Measurements from ENCODE around the gene DCP1B.
A peak's percentile ranks its signal among the peaks of the same experiment; 100 is the strongest.

DCP1B gene

DNA sequence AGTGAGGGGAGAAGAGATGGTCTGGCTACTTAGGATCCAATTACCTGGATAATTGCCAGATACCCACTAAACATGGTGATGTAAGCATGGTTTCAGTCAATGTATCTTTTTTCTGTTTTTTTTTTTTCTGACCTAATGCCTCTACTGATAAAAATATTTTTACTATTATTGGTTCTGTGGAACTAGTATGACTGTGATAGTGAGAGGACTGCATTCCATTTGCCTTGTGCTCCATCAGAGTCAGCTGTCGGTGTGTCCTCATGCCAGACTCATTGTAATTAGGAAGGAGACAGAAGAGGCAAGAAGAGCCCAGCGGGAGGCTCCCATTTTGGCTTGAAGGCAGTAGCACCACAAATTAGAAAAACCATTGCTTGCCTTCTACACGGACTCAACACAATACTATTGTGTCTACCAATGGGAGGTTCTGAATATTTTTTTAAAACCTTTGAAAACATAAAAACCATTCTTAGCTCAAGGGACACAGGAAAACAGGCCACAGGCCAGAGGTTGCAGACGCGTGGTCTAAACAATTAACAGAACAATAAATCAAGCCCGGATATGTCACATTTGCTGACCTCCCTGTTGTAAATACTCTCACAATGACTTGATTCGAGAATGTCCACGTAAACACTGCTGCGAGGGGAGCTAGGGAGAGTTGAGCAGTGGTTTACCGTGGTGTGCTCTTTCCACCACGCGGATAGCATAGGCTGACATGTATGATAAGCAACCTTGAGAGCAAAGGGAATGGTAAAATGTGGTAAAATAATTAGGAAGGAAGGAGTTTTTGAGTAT, 13.5 kb upstream of the DCP1B start:
- DNase-seq, result no peak

DNA sequence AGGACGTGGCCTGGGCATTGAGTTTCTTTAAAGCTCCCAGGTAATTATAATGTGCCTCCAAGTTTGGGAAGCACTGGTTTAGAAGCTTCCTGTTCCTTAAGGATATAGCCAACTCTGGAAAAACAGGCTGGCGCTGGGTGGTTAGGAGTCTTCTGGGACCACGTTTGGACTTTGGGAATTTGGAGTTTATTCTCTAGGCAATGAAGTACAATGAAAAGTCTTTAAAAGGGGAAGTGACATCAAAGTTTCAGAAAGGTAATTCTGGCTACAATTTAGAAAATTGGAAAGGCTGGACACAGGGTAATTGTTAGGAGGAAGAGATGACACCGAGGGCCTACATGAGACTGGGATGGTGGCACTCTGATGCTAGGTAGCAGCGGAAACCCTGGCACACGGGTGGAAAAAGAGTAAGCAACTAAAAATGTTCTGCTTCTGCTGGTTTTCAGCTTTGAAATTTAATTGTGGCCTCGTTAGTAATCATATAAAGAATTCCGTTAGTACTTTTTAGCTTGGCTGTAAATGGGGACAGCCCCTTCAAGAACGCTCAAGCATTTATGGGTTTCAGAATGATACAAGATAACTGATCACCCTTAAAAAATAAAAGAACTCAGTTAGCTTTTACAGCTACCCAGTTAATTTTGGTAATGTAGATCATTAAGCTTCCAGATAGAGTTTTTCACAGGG, 12.7 kb upstream of the DCP1B start:
- DNase-seq, result no peak

DNA sequence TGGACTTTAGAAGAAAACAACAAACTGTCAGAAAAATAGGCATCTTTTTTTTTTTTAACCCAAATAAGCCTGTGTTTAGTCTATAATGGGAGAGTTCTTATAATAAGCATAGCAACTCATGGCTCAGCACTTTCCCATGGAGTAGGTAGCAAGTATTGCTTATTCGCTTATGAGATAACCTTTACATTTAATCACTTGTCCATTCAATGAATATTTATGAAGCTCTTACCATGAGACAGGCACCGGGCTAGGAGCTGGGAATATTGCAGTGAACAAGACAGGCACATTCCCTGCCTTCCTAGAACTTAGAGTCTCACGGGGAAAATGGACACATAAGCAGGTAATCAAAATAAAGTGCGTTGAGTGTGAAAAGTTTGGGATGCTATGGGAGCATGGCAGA, 10.0 kb upstream of the DCP1B start:
- no peak for DNase-seq

DNA sequence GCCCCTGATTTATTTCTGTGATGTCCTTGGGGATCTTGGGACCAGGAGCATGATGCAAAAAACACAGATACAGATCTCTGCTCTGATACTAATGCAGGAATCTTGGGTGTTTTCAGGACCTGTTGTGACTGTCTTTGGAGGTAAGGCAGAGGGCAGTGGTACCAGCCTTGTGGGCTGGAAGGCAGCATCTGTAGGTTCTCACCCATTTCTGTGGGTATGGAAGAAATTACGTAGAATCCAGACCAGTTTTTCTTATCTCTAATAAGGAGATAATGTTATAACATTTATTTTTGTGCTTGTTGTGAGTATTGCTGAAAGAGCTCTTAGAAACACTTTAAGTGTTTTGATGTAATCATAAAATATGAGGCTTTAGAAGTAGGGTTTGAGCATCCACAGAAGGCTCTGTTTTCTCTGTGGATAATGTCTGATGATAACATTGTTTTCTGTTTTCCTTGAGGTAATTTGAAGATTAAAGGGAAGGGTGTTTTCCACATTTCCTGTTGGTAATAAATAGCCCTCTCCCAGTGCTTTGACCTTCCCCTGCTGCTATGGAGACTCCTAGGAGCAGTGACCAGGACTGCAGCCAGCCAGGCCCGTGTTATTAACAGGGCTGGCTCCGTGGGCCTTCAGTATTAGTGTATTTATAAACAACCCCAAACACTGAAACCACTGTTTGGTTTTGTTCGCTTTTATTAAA, 9.4 kb upstream of the DCP1B start:
- no peak for DNase-seq

DNA sequence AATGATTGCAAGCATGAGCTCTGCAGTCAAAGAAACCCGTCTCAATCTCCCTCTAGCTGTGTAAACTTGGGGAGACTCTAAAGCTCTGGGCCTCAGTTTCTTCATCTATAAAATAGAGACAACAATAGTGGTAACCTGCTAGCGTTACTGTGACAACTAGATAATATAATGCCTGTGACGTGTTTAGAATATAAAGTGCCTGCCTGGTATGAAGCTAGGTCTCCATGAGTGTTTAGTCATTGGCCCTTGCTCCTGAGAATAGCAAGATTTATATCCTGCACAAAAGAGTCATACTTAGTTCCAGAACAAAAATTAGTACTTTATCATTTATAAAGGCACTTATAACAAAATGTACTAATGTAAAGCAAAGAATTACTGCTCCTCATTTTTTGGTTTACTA, 8.8 kb upstream of the DCP1B start:
- no peak for DNase-seq

DNA sequence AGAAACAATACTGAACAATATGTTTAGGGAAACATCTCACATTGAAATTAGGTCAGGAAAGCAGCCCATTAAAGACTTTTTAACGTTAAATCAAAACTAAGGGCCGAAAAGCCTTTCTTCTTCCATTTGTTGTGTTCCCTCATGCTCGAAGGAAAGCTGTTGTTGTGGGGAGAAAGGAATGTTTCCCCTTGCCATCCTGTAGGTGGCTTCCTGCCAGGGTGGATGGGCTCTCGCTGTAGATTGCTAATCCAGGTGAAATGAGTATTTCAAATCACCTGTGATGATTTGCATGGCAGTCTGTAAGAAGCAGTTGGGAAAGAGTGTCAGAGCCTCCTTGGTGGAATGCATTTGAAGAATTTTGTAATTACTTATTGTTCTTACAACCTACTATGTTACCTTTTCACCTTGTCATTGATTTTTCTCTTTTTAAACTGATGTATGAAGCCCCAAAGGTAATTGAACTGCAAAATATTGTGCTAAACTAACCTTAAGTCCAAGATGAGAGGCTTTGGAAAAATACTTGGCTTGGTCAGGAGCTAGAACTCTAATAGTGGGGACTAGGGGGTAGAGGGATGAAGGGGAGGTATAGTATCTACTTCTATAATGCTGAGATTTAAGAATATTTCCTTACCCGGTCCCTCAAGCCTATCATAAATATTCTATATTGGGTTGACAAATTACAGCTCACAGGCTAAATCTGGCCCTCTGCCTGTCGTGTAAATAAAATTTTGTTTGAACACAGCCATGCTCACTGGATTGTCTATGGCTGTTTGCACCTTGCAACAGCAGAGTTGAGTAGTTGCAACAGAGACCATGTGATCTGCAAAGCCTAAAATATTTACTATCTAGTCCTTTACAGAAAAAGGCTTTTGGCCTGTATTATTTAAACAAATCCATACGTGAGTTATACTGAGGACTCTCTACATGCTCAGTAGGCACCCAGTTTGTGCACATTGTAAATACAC, 7.7 kb upstream of the DCP1B start:
- no peak for DNase-seq

DNA sequence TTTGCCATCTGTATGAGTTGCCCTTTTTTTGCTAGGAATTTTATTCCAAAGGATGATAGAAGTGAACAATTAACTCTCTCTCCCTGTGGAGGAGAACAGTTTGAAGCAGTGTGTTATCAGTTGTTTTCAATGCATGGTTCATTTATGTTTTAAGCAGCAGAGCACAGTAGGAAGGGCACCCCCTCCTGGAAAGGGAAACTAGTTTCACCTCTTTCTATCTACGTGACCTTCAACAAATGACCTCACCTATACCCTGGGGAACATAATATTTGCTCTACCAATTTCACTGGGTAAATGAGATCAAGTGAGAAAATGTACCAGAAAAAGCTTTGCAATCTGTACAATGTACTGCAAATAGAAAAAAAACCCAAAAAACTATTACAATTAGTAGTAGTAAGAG, 5.4 kb upstream of the DCP1B start:
- no peak for DNase-seq

DNA sequence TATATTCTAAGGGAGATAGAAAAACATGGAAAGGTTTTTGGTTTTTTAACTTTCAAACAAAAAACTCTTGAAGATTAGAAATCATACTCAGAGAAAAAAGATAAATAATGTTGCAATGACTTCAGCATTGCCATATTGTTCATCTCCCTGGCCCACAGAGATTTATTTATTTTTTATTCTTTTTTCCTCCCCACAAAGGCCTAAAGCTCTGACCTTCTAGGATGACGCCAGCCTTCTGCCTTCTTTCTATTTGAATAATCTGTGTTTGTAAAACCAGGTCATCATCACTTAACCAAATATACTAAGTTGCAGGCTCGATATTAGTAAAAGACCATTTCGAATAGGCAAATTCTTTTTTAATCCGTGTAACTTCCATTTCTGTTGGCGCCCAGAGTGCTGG, 4.4 kb upstream of the DCP1B start:
- DNase-seq, result no peak

DNA sequence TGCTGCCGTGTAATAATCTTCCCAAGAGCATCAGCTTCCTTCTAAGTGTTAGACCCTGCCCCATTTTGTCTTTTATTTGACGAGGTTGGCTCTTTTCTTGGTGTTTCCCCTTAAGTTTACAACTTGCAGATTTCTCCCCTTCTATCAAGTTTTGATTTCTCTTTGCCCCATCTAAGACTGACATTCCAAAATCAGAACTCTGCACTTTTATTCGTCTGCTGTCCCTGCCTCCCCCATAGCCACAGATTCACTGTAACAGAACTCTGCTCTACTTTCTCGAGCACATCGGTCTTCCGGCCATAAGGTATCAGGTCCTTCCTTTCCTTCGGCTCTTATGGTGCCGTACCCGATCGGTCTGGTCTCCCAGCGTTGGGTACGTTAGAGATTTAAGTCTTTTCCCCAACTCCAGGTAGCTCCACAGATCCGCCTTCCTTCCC, 563 bp downstream of the DCP1B start:
- DNase-seq, result peak in 3 of 4 experiments; percentile 5 to 29 (median 10)

DNA sequence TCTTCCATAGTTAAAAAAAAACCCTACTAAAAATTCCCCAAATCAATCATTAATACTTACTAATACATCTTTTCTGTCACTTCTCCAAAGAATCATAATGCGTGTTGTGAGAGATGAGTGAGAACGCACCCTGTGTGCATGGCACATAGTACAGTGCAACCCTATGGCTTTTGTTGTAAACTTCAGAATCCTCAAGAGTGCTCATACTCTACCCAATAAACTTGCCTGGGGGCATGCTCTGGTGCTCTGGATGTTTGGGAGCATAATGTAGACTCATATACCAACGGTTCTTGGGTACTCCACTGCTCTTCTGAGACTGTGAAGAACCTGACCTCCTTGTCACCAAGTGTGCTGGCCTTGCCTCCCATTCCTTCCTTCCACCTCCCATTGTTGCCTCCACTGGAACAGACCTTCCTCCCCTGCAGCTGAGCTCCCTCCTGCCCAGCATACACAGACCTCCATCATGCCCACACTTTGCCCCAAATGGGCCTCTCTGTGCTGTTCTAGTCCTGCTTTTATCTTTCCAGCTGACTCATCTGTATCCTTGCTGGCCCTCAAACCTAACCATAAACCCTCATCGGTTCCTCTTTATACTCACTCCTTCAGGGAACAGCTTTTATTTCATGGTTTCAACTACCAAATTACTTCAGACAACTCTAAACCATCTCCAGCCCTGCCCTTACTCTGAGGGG, 8.9 kb downstream of the DCP1B start:
- DNase-seq, result no peak

DNA sequence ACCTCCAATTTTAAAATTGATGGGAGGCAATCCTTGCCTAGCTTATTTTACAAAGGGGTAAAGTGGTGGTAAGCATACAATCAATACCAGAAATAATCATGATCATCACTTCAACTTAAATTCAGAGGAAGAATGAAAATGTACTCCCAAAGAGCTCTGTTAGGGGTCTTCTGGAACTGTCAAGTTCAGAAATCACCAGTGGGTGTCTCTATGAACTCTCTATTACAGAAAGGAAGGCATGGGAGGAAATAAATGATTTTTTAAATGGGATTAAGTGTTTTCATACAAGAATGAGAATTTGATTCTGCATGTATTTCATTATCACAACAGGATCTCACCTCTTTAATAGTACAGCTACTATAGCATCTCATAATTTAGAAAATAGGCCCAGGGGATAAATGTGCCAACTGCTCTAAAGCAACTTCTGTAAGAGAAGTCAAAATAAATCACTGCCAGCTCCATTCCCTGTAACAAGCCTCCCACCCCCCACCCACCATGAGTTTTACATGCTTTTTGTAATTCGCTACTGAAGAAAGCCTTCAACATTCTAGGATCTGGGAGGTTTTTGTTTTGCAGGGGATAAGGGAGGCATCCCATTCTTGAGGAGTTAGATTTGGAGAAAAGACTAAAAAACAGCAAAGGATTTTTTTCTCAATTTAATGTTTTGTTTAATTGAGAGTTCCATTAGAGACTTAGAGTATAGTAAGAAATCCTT, 9.7 kb downstream of the DCP1B start:
- no peak for DNase-seq

DNA sequence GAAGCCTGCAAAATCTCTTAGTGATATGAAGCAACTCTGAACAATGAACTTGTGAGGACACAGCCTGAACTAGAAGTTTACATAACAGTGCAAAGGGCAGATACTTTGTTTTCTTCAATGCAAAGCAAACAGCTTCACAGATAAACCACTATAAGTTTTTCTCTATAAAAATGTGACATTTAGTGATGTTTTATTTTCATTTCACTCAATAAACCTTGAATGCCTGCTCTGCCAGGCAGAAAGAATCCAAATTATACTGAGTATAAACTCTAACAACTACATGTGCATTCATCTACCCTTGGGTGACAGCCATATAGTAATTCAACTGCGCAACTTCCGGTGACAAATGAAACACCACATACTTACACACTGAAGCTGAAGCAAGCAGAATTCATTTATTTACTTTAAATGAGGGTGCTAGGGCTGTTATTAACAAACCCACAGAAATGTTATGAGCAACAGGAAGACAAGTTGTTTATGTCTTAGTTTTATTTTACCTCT, 10.3 kb downstream of the DCP1B start:
- no peak for DNase-seq

DNA sequence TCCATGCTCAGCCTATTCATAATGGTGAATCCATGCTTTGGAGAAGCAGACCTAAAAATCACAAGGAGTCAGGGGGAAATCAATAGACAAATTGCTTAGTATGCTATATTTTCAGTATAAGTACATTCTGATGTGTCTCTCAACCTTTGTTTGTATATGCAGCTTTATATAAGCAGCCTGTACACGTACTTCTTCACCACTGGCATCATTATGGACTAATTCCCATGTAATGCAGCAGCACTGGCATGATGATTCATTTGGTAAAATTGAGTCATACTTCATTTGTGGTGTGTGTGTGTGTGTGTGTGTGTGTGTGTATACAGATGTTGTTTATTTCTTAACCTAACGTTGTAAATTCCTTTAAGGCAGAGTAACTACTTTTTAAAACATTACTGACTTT, 10.9 kb downstream of the DCP1B start:
- DNase-seq, result peak in 2 of 4 experiments; percentile 38 to 44

DNA sequence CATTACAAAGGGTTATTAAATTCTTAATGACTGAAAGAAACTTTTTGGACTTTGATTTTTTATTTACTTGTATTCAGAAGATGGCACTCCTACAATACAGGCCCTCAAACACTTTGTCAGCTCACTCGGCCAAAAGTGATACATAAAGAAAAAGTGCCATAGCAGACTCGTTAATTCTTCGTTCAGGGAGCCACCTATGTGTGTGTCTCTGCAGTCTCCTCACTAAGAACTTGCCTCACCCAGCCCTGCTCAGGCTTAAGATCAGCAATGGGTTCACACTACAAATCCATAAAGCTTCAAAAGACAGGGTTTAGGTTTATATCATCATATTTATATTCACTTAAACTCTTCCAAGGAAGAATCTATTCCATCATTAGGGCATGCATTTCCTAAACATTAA, 11.5 kb downstream of the DCP1B start:
- DNase-seq, result no peak

DNA sequence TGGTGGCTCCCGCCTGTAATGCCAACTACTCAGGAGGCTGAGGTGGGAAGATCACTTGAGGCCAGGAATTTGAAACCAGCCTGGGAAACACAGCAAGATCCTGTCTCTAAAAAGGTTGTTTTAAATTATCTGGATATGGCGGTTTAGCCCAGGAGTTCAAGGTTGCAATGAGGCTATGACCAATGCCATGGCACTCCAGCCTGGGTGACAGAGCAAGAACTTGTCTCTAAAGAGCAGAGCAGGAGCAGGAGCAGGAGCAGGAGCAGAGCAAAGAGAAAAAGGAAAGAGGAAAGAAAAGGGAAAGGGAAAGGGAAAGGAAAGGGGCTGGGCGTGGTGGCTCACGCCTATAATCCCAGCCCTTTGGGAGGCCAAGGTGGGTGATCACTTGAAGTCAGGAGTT, 15.1 kb downstream of the DCP1B start:
- DNase-seq, result no peak

DNA sequence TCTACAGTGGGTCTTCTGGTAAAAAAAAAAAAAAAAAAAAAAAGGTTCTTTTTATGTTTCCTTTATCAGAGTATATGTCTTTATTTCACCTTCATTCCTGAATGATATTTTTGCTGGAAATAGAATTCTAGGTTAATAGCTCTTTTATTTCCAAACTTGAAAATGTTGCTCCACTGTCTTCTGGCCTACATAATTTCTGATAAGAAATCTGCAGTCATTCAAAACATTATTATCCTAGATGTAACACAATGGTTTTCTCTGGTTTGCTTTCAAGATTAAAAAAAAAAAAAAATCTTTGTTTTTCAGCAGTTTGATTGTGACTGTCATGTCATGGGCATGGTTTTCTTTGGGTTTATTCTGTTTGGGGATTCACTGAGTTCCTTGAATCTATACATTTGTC, 19.5 kb downstream of the DCP1B start:
- DNase-seq, result no peak

DNA sequence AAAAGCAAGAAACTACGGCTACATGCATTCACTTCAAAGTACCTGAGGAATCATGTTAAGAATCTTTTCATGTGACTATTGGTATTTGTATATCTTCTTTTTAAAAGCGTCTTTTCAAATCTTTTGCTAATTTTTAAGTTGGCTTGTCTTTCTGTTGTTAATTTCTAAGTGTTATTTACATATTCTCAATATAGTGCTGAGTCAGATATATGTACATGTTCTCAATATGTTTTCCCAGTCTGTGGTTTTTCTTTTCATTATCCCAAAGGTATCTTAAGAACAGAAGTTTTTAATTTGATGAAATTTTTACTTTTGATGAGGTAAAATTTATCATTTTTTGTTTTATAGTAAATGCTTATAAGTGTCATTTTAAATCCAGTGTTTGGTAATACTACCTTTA, 24.0 kb downstream of the DCP1B start:
- no peak for DNase-seq

DNA sequence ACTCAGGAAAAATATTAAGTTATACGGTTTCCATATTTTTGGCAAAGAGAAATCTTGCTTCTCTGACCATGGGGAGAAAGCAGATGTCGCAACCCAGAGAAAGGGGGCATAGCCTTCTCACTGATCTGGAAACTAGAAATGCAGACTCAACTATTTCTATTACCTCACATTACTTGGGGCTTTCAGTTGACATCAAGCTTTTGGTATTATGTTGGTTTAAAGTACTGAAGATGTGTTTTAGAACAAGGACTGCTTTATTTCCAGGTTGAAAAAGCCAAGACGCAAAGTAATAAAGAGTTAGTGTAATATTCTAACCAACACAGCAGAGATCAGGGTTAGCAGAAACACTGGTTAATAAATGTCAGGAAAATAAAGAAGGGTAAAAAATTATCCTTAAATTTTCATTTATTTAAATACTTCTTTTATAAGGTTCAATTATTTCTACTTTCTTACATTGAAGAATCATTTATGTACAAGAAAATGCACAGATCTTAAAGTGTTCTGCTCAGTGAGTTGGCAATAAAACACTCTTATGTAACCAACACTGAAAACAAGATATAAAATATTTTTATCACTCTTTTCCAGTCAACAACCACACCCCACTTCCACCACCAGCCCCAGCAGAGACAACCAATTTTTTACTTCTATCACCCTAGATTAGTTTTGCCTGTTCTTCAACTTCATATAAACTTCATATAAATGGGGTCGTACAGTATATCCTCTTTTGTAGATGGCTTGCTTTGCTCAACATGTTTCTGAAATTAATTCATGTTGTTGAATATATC, 26.0 kb downstream of the DCP1B start:
- DNase-seq, result no peak

DNA sequence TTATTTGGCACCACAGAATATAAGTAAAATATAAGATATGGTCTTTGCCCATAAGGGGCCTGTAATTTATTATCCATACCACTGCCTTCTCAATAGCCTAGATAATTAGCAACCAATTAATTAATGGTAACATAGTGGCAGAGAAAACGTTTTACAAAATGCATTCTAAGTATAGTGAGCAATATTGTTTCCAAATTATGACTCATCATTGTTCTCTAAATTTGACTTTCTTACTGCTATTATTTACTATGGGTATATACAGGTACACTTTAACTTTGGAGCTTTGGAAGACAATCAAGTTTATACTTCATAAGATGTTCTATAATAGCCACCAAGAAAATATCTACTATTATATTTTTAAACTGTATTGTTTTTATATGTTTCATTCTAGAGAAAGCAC, 26.7 kb downstream of the DCP1B start:
- DNase-seq, result peak in 1 of 4 experiments; percentile 22

DNA sequence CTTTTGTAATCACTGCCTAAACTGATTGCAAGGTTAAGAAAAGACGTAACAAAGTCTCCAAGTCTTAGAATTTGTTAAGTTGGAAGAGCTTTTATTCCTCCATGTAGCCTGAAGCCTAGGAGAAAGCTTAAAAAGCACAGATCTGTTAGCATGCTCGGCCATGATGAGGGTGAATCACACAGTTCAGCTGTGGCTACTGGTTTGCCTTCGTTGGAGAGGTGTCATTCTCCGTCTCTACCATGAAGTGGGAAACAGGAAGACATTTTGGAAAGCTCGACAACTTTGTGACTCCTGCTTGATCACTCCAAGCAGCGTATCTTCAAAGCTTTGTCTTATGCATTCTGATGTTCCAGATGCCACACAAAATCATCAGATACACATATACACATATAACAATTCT, 27.1 kb downstream of the DCP1B start:
- DNase-seq, result no peak
